ENCODE measurements around the gene NIPA2.

- TF ChIP-seq POLR2A (IDR thresholded peaks at IDR 0.05) = no peak
- TF ChIP-seq CTCF (IDR thresholded peaks at IDR 0.05) = no peak
Measured at GRCh38 chr15:22869856-22870255, 31.4 kb downstream of the NIPA2 start.

All from uterus (tissue), 2 donors.